Hippocampal formation (tissue), 2 donors: Measurements from ENCODE around the gene ST6GALNAC4.

ENCODE experiments used
- DNase-seq, 2 donors: peaks; one replicate each; lab custom pipeline; 2025; lab: John Stamatoyannopoulos, UW

ST6GALNAC4 gene

DNA sequence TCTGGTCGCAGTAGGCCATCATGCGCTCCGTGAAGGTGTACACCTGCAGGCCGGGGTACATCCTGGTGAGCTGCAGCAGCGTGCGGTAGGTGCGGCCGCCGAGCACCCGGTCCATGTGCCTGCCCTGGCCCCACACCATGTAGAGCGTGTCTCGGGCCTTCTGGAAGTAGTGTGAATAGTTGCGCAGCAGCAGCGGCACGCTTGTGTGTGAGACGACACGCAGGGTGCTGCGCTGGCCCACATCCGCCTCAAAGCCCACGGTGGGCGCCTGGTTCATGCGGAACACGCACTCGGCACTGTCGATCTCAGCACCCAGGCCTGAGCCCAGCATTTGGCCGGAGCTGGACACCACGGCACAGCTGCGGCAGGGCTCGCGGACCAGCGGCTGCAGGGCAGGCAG, 4.5 kb downstream of the ST6GALNAC4 start:
- no peak for DNase-seq

DNA sequence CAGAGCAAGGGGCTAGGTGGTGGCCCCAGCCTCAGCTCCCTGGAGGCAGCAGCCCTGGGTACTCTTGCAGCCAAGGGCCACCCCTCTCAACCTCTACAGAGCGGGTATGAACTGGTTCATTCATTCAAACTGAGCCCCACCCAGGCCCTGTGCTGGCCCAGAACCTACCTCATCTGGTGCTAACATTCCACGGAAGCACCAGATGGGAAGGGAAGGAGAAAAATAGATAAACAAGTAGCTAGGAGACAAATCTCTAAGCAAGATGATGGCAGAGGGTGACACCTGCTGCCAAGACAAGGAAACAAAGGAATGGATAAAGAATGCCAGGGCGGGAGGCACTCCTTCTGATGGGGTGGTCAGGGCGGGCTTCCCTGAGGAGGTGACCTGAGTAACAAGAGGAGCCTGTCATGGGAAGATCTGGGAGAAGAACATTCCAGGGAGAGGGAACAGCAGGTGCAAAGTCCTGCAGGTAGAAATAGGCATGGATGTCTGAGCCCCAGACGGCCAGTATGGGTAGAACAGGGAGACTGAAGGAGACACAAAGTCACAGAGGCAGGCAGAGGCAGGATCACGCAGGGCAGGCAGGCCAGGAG, 6.1 kb downstream of the ST6GALNAC4 start:
- no peak for DNase-seq

GRCh38 chr9:127909839-127910273, 7.0 kb downstream of the ST6GALNAC4 start:
- DNase-seq, result no peak

DNA sequence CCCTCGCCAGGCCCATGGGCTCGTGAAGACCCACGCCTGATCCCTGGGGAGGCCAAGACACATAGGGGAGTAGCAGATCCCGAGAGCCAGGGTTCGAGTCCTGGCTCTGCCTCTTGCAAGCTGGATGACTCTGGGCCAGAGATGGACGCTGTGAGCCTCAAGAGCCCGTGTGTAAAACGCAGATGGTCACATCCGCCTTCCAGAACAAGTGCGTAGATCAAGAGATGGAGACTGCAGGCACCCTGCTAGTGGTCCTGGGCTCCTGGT, 8.2 kb downstream of the ST6GALNAC4 start:
- DNase-seq, result no peak

DNA sequence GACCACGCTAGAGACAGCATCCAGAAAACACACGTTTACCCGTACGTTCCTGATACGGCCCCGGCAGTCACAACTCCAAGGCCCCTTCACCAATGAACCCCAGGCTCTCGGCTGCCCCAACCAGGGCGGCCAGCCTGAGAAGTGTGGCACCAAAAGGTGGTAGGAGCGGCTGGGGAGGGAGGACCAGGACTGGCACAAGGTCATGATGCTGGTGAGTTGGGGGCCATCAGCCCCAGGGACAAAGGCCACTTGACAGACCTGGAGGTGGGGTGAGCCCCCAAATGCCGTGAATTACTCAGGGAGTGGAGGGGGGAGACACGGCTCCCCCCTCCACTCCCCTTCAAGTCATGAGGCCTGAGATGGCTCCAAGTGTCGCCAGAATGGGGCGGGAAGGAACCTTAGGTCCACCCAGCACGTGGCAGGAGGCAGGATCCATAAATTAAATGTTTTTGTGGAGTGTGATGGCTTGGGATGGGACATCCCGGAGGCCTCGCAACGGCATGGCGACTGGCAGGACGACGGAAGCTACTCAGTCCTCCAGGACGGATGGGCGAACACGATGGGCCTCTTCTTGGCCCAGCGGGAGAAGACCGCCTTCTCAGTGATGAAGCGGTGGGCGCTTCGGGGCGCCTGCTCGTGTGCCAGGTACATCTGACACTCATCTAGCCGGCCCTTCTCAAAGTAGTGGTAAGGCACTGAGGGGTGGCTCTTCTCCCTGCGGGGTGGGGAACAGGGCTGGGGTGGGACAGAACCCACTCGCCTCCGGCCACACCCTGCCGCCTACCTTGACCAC, 8.8 kb downstream of the ST6GALNAC4 start:
- no peak for DNase-seq

DNA sequence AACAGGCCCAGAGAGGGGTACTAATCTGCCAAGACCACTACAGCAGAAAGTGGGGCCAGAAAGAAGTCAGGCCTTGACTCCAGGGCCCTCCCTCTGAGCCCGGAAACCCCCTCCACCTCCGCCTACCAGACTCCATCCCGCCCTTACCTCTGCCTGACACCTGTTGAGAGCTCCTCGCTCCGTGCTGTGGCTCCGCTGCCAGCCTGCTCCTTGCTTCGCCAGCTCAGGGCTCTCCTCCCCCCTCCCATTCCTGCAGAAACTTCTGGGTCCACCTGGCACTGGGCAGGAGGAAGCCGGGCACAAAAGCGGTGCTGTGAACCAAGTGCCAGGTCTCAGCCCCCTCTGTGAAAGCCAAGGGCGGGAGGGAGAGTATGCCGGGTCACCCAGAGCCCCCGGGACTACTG, 11.1 kb downstream of the ST6GALNAC4 start:
- DNase-seq, result peak; percentile 27 to 35

- no peak for DNase-seq
Observed at GRCh38 chr9:127905004-127905728, 11.7 kb downstream of the ST6GALNAC4 start.

DNA sequence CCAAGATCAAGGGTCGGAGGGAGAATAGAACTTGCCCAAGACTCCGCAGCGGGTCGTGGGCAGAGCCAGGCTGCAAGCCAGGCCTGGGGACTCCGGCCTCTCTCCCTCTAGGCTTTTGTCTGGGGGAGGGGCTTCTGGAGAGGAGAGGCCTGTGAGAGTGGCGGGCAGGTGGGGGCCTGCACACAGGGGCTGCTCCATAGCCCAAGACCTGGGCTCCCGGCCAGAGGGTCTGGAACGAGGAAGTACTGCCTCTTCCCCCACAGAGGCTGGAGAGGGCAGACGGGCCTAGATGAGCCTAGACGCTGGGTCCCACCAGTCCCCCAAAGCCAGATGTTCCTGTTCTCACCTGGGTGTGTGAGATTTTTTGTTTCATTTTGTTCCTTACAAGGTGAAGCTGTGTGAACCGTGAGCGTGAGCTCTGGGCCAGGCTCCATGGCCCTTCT, 12.3 kb downstream of the ST6GALNAC4 start:
- no peak for DNase-seq

GRCh38 chr9:127903557-127904475, 13.0 kb downstream of the ST6GALNAC4 start:
- DNase-seq, result no peak

GRCh38 chr9:127899128-127899943, 17.5 kb downstream of the ST6GALNAC4 start, which contains the start of gene ST6GALNAC6:
Gene ST6GALNAC6 (minus strand): TSS chr9:127899603. CDS start chr9:127897981, 1,622 bp downstream.
- DNase-seq, result peak; percentile 66 to 70

- DNase-seq, result no peak
Observed at GRCh38 chr9:127898433-127899127, 18.3 kb downstream of the ST6GALNAC4 start.

- DNase-seq, result peak; percentile 61 to 81
Observed at GRCh38 chr9:127897193-127897692, 19.6 kb downstream of the ST6GALNAC4 start.

DNA sequence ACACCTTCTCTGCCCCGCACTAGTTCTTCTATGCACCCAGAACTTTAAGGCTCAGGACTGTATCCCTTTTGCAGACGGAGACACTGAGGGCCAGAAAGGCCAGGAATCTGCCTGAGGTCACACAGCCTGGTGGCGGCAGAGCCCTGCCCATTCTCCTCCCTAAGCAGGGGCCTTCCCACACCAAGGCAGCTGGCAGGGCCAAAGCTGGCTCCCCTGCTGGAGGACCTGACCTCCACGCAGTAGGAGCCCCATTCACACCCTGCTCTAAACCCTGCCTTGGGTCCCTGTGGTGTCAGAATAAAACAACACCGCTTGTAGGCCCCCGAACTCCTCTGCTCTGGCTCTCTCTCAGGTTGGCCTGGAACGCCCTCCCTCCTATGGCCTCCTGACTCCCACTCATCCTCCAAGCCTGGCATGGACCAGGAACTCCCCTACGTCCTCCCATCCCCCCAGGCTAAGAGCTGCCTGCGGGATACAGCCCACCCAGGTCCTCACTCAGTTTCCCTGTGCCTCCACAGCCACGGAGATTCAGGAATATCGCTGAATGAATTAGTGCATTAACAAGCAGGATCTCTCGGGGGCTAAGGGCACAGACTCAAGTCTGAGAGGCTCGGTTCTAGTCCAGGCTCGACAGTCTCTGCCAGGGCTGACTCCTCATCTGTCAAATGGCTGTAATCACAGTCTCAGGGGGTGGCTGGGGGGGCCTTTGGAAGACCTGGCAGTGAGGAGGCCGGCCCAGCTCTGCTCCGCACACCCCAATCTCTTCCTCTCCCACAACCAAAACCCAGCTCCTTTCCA, 20.2 kb downstream of the ST6GALNAC4 start:
- DNase-seq, result no peak

DNA sequence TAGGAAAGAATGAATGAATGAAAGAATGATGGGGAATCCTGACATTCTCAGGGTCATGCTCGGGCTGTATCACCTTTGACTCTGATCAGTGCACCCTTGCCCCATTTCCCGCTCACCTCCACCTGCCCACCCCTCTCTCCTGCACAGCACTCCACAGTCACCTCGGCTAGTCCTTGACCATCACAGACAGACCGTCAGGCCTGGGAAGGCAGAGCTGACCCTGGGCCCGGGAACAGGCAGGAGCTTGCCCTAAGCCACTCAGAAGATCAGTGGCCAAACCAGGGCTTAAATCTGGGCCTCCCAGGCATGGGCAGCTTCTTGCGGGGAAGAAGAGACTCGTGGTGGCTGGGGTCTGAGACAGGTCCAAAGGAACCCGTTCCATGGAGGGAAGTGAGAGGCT, 21.0 kb downstream of the ST6GALNAC4 start:
- no peak for DNase-seq

DNA sequence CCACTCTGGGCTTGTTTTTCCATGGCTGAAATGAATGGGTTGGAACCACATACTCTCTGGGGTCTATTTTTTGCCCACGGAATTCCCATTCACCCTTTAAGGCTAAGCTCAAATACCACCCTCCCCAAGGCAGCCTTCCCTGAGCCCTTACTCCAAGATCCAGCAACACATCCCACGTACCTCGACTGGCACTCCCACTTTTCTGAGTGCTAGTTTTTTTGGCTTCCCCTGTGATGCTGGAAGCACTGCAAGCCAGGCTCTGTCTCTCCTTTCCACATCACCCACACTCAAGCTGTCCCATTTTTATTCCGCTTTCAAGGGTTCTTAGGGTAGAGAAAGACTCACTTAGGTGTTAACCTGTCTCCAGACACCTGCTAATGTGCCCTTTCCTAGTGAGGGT, 23.4 kb downstream of the ST6GALNAC4 start:
- peak in 1 of 2 donors; percentile 55 for DNase-seq

DNA sequence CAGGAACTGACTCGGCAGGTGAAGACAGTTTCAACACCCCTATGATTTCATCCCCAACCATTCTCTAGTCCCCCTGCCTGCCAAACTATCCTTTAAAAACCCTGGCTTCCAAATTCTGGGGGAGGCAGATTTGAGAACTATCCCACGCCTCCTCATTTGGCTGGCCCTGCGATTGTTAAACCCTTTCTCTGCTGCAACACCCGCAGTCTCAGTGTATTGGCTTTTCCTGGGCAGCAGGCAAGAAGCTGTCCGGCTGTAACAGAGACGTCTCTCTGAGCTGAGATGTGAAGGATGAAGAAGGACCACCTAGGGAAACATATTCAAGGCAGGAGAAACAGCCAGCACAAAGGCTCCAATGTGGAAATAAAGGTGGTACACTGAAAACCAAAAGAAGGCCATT, 24.0 kb downstream of the ST6GALNAC4 start:
- DNase-seq, result no peak

DNA sequence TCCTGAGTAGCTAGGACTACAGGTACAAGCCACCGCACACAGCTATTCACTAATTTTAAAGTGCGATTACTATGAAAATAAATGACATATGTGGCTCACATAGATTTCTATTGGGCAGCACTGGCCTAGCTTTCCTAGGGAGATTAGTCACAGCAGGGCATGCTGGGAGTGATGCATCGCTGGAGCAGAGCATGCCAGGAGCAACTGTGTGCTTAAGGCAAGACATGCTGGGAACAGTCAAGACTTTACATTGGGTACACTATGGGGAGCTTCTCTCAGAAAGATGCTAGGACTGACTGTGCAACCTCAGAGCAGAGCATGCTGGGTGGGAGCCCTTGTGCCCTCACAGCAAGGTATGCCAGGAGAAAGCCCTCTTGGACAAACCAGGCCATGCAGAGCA, 26.8 kb downstream of the ST6GALNAC4 start:
- DNase-seq, result no peak

- no peak for DNase-seq
Observed at GRCh38 chr9:127887792-127888191, 29.0 kb downstream of the ST6GALNAC4 start.

DNA sequence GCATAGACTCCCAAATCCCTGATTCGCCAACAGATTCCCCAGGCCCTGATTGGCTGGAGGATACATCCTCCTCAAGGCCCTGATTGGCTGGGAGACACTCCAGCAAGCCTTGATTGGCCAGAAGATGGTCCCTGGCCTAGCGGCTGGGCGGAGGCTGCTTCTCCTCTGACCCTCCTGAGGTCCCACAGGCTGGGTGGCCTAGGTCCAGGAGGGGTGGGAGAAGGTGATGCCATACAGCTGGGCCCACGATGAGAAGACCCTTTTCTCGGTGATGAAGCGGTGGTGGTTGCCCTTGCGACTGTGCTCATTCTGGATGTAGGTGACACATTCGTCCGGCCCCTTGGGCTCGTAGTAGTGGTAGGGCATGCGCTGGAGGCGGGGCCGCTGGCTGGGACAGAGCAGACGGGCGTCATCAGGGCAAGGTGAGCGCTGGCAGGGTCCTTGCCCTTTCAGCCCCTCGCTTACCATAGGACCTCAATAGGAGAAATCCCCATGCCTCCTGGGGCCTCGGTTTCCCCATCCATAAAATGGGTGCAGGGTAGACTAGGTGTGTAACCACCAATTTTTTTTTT, 30.4 kb downstream of the ST6GALNAC4 start:
- no peak for DNase-seq
